HepG2 (cell line): ENCODE data around the gene TAS2R40. TPM values are rescaled to one million over a fixed set of nuclear protein-coding genes. Genes with fewer than 3 reads are reported as not detected.

Experiments used
- CAMTA2 ChIP-seq: sonication (generic); formaldehyde crosslinking; IDR thresholded peaks from 2 replicates; pipeline ENCODE4 v1.4.0; 2020; ENCODE audit warnings: mild to moderate bottlenecking, missing genetic modification reagents, borderline replicate concordance
- CCDC6 ChIP-seq: sonication (generic); formaldehyde crosslinking; IDR thresholded peaks from 2 replicates; pipeline ENCODE4 v1.8.1; 2022; ENCODE audit warnings: mild to moderate bottlenecking, missing genetic modification reagents, moderate library complexity
- CSRNP1 ChIP-seq: sonication (generic); formaldehyde crosslinking; IDR thresholded peaks from 2 replicates; pipeline ENCODE4 v1.8.1; 2023; ENCODE audit warnings: mild to moderate bottlenecking, missing genetic modification reagents
- GZF1 ChIP-seq: sonication (generic); formaldehyde crosslinking; IDR thresholded peaks from 2 replicates; pipeline ENCODE4 v1.5.1; 2020; ENCODE audit warnings: mild to moderate bottlenecking, missing genetic modification reagents
- KDM1A ChIP-seq: IDR thresholded peaks from 2 replicates; pipeline ENCODE4 v1.6.1; 2016; ENCODE audit warnings: missing compliant biosample characterization
- NFRKB ChIP-seq: fragments of 450-650 bp; IDR thresholded peaks from 2 replicates; pipeline ENCODE4 v1.6.1; 2017
- PHF21A ChIP-seq: sonication (generic); formaldehyde crosslinking; IDR thresholded peaks from 2 replicates; pipeline ENCODE4 v1.5.0; 2020; ENCODE audit warnings: mild to moderate bottlenecking, missing genetic modification reagents
- POLR2AphosphoS2 ChIP-seq: IDR thresholded peaks from 2 replicates; pipeline ENCODE4 v1.6.1; 2011; ENCODE audit warnings: low read depth, low read length, improper control_type of control experiment
- RBM39 ChIP-seq: fragments of 200-400 bp; formaldehyde crosslinking; IDR thresholded peaks from one replicate; pipeline ENCODE4 v1.6.1; 2018; ENCODE audit warnings: antibody characterized with exemption, mild to moderate bottlenecking, low read depth, low read length; ENCODE audit not compliant: poor library complexity, severe bottlenecking
- RXRA ChIP-seq: sonication (generic); formaldehyde crosslinking; IDR thresholded peaks from 2 replicates; pipeline ENCODE4 v1.5.1; 2020; ENCODE audit warnings: missing genetic modification reagents
- THAP11 ChIP-seq: IDR thresholded peaks from 2 replicates; pipeline ENCODE4 v1.6.1; 2016; ENCODE audit warnings: missing biosample characterization, missing genetic modification reagents
- THYN1 ChIP-seq: sonication (generic); formaldehyde crosslinking; IDR thresholded peaks from 2 replicates; pipeline ENCODE4 v1.8.1; 2023; ENCODE audit warnings: low read depth, mild to moderate bottlenecking, moderate library complexity, missing genetic modification reagents, borderline replicate concordance
- WIZ ChIP-seq: sonication (generic); formaldehyde crosslinking; IDR thresholded peaks from 2 replicates; pipeline ENCODE4 v1.5.1; 2020; ENCODE audit warnings: mild to moderate bottlenecking, missing genetic modification reagents
- ZFP41 ChIP-seq: sonication (generic); formaldehyde crosslinking; IDR thresholded peaks from 2 replicates; pipeline ENCODE4 v1.4.0; 2020; ENCODE audit warnings: mild to moderate bottlenecking, missing genetic modification reagents, borderline replicate concordance
- ZNF30 ChIP-seq: sonication (generic); formaldehyde crosslinking; IDR thresholded peaks from 2 replicates; pipeline ENCODE4 v1.5.0; 2020; ENCODE audit warnings: mild to moderate bottlenecking, missing genetic modification reagents
- ZNF34 ChIP-seq: sonication (generic); formaldehyde crosslinking; IDR thresholded peaks from 2 replicates; pipeline ENCODE4 v1.4.0; 2020; ENCODE audit warnings: mild to moderate bottlenecking, missing genetic modification reagents, borderline replicate concordance
- ZNF562 ChIP-seq: sonication (generic); formaldehyde crosslinking; IDR thresholded peaks from 2 replicates; pipeline ENCODE4 v1.8.0; 2022; ENCODE audit warnings: missing genetic modification reagents, borderline replicate concordance
- ZNF674 ChIP-seq: sonication (generic); formaldehyde crosslinking; IDR thresholded peaks from 2 replicates; pipeline ENCODE4 v1.5.0; 2020; ENCODE audit warnings: low read depth, mild to moderate bottlenecking, missing genetic modification reagents
- ZSCAN22 ChIP-seq: sonication (generic); formaldehyde crosslinking; IDR thresholded peaks from 2 replicates; pipeline ENCODE4 v1.4.0; 2020; ENCODE audit warnings: mild to moderate bottlenecking, missing genetic modification reagents
- polyA plus RNA-seq, 8 experiments: library from polyadenylated mRNA; depleted of rRNA in 3 of 8; stranded (reverse) in 7 of 8; unstranded in 1 of 8; fragments of >200 nt; fragmentation: Illumina TruSeq in 4 of 8; extraction: Trizol in 4 of 8; gene quantifications; 2 replicates each; pipeline versions ENCODE4 v1.2.1 to v1.2.3, GENCODE V29; 2011 to 2016; ENCODE audit warnings: low read depth in 4 of 8, missing spikeins in 1 of 8, mixed read lengths in 1 of 8; ENCODE audit not compliant: insufficient read depth in 1 of 8
- total RNA-seq, 5 experiments: library from RNA; depleted of rRNA; stranded (reverse); fragments of >200 nt; fragmentation: Illumina TruSeq; extraction: Trizol; gene quantifications; 2 replicates each; pipeline ENCODE4 v1.2.3, GENCODE V29; 2016; ENCODE audit warnings: low read depth in 1 of 5
- TF ChIP-seq, protein P1 (sequence below): sonication (generic); formaldehyde crosslinking; IDR thresholded peaks from 2 replicates; pipeline ENCODE4 v1.4.0; 2020; ENCODE audit warnings: missing genetic modification reagents, borderline replicate concordance
- TF ChIP-seq, protein P2 (sequence below): sonication (generic); formaldehyde crosslinking; IDR thresholded peaks from 2 replicates; pipeline ENCODE4 v1.4.0; 2020; ENCODE audit warnings: mild to moderate bottlenecking, missing genetic modification reagents
- TF ChIP-seq, protein P3 (sequence below): sonication (generic); formaldehyde crosslinking; IDR thresholded peaks from 2 replicates; pipeline ENCODE4 v1.4.0; 2020; ENCODE audit warnings: missing genetic modification reagents, mild to moderate bottlenecking, borderline replicate concordance

Gene TAS2R40
- total and polyA plus RNA-seq, 2 of the 13 experiments (the other 11 are each of a cell fraction or from before 2014, with no cell fraction given): not detected

- TF ChIP-seq, protein P1, sequence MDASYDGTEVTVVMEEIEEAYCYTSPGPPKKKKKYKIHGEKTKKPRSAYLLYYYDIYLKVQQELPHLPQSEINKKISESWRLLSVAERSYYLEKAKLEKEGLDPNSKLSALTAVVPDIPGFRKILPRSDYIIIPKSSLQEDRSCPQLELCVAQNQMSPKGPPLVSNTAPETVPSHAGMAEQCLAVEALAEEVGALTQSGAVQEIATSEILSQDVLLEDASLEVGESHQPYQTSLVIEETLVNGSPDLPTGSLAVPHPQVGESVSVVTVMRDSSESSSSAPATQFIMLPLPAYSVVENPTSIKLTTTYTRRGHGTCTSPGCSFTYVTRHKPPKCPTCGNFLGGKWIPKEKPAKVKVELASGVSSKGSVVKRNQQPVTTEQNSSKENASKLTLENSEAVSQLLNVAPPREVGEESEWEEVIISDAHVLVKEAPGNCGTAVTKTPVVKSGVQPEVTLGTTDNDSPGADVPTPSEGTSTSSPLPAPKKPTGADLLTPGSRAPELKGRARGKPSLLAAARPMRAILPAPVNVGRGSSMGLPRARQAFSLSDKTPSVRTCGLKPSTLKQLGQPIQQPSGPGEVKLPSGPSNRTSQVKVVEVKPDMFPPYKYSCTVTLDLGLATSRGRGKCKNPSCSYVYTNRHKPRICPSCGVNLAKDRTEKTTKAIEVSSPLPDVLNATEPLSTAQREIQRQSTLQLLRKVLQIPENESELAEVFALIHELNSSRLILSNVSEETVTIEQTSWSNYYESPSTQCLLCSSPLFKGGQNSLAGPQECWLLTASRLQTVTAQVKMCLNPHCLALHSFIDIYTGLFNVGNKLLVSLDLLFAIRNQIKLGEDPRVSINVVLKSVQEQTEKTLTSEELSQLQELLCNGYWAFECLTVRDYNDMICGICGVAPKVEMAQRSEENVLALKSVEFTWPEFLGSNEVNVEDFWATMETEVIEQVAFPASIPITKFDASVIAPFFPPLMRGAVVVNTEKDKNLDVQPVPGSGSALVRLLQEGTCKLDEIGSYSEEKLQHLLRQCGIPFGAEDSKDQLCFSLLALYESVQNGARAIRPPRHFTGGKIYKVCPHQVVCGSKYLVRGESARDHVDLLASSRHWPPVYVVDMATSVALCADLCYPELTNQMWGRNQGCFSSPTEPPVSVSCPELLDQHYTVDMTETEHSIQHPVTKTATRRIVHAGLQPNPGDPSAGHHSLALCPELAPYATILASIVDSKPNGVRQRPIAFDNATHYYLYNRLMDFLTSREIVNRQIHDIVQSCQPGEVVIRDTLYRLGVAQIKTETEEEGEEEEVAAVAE (CRISPR knock-in tag): peak; percentile 81
- TF ChIP-seq PHF21A (CRISPR knock-in tag): peak; percentile 91
- TF ChIP-seq, protein P2, sequence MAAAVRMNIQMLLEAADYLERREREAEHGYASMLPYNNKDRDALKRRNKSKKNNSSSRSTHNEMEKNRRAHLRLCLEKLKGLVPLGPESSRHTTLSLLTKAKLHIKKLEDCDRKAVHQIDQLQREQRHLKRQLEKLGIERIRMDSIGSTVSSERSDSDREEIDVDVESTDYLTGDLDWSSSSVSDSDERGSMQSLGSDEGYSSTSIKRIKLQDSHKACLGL (CRISPR knock-in tag): peak; percentile 86
- TF ChIP-seq ZNF34 (CRISPR knock-in tag): no peak
- peak; percentile 69 for TF ChIP-seq THAP11 (CRISPR knock-in tag)
- no peak for TF ChIP-seq KDM1A
- TF ChIP-seq ZNF30 (CRISPR knock-in tag): no peak
- TF ChIP-seq ZFP41 (CRISPR knock-in tag): no peak; the same call in 1 of the 2 replicates
- no peak for TF ChIP-seq POLR2AphosphoS2
- no peak for TF ChIP-seq ZNF674 (CRISPR knock-in tag)
- no peak for TF ChIP-seq NFRKB
- TF ChIP-seq THYN1: no peak
- no peak for TF ChIP-seq CCDC6 (CRISPR knock-in tag)
- TF ChIP-seq ZNF562 (CRISPR knock-in tag): no peak
- TF ChIP-seq, protein P3, sequence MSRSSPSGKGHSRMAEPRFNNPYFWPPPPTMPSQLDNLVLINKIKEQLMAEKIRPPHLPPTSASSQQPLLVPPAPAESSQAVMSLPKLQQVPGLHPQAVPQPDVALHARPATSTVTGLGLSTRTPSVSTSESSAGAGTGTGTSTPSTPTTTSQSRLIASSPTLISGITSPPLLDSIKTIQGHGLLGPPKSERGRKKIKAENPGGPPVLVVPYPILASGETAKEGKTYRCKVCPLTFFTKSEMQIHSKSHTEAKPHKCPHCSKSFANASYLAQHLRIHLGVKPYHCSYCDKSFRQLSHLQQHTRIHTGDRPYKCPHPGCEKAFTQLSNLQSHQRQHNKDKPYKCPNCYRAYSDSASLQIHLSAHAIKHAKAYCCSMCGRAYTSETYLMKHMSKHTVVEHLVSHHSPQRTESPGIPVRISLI (CRISPR knock-in tag): no peak
- TF ChIP-seq RBM39: peak; percentile 58
- TF ChIP-seq CSRNP1 (CRISPR knock-in tag): 0 out of 2 replicates have a peak, but pooled peaks have one; percentile 40
- peak; percentile 73 for TF ChIP-seq RXRA (CRISPR knock-in tag)
- no peak for TF ChIP-seq CAMTA2 (CRISPR knock-in tag)
- TF ChIP-seq WIZ (CRISPR knock-in tag): 0 out of 2 replicates have a peak, but pooled peaks have one; percentile 40
- TF ChIP-seq ZSCAN22 (CRISPR knock-in tag): no peak
- peak; percentile 58; the same call in 1 of the 2 replicates for TF ChIP-seq GZF1 (CRISPR knock-in tag)
These were observed 41.7 kb downstream of the TAS2R40 start, which contains the start of gene GSTK1 (continued) for GRCh38 chr7:143263266-143264195.
